Spleen (tissue), 11 donors: ENCODE data around the gene PNCK. TPM values are rescaled to one million over a fixed set of nuclear protein-coding genes. Genes with fewer than 3 reads are reported as not detected.

Experiments used
- DNase-seq: peaks from one replicate; pipeline ENCODE4 v3.0.0-alpha.2; 2020
- H3K27ac ChIP-seq, 8 donors: fragments of 200-600 bp; sonication (generic) in 7 of 8; 1 replicate in 4 of 8; 2 replicates in 4 of 8; pipeline versions ENCODE4 v1.5.0 to v1.8.0; 2016 to 2021; ENCODE audit warnings: inconsistent platforms in 4 of 8, mild to moderate bottlenecking in 4 of 8, moderate library complexity in 1 of 8
- H3K27me3 ChIP-seq, 7 donors: fragments of 200-600 bp; sonication (generic) in 6 of 7; replicated peaks in 1 of 7; 1 replicate in 4 of 7; 2 replicates in 3 of 7; pipeline versions ENCODE4 v1.5.0 to v1.8.0; 2016 to 2021; ENCODE audit warnings: inconsistent platforms in 3 of 7, mild to moderate bottlenecking in 1 of 7
- H3K36me3 ChIP-seq, 6 donors: fragments of 200-600 bp; sonication (generic) in 5 of 6; 1 replicate in 4 of 6; 2 replicates in 2 of 6; pipeline versions ENCODE4 v1.5.0 to v1.8.0; 2016 to 2021; ENCODE audit warnings: inconsistent platforms in 2 of 6
- H3K4me1 ChIP-seq, 6 donors: fragments of 200-600 bp; sonication (generic) in 5 of 6; 1 replicate in 3 of 6; 2 replicates in 3 of 6; pipeline versions ENCODE4 v1.5.0 to v1.8.0; 2016 to 2021; ENCODE audit warnings: inconsistent platforms in 3 of 6
- H3K4me3 ChIP-seq, 8 donors: fragments of 200-600 bp; sonication (generic) in 7 of 8; 1 replicate in 4 of 8; 2 replicates in 4 of 8; pipeline versions ENCODE4 v1.5.0 to v1.8.0; 2016 to 2021; ENCODE audit warnings: inconsistent platforms in 4 of 8, mild to moderate bottlenecking in 4 of 8, moderate library complexity in 2 of 8
- H3K9me3 ChIP-seq, 8 donors: fragments of 200-600 bp; sonication (generic) in 7 of 8; 1 replicate in 4 of 8; 2 replicates in 4 of 8; pipeline versions ENCODE4 v1.5.0 to v1.8.0; 2016 to 2021; ENCODE audit warnings: inconsistent platforms in 4 of 8
- POLR2A ChIP-seq, 3 donors: fragments of 450-650 bp; IDR thresholded peaks; one replicate each; pipeline ENCODE4 v1.5.1; 2017; ENCODE audit warnings: antibody characterized with exemption in 3 of 3, mild to moderate bottlenecking in 1 of 3
- POLR2AphosphoS5 ChIP-seq, 3 donors: sonication (generic); formaldehyde crosslinking; IDR thresholded peaks; one replicate each; pipeline ENCODE4 v1.5.1; 2017; ENCODE audit warnings: antibody characterized with exemption in 3 of 3
- WGBS, 5 donors: extraction: QIAGEN DNeasy Blood & Tissue Kit in 3 of 5; methylation state at CpG; one replicate each; pipeline versions ENCODE4 v1.1.5 to v1.1.7; 2013 to 2018; 5-methylcytosine and 5-hydroxymethylcytosine counted together
- intact Hi-C: fragments of 100-400 bp; cut with DNase I; formaldehyde crosslinking; loops from one replicate; pipeline ENCODE4 v1.15.0; 2023; ENCODE audit warnings: low total_unique reads
- polyA plus RNA-seq, 3 donors: library from polyadenylated mRNA; stranded (reverse); fragments of 200-250 nt; gene quantifications; one replicate each; pipeline ENCODE4 v1.2.1, GENCODE V29; 2013
- total RNA-seq, 7 donors: library from RNA; depleted of rRNA in 3 of 7; stranded (reverse); fragments of >200 nt in 3 of 7; fragmentation: NEBNext Ultra II Directional in 4 of 7; extraction: Animal tissue kit (Norgen Biotek cat#: 25700) in 4 of 7; gene quantifications; one replicate each; pipeline versions ENCODE4 v1.1.0 to v1.2.1, GENCODE V29; 2016 to 2021
- TF ChIP-seq, protein P1 (sequence below), 11 experiments: fragments of 200-600 bp in 7 of 11; fragments of 450-650 bp in 4 of 11; sonication (generic) in 4 of 11; IDR thresholded peaks in 8 of 11; conservative IDR thresholded peaks in 3 of 11; 1 replicate in 7 of 11; 2 replicates in 4 of 11; pipeline versions ENCODE4 v1.4.0 to v1.8.0; 2016 to 2021; ENCODE audit warnings: antibody characterized with exemption in 11 of 11, inconsistent platforms in 4 of 11, mild to moderate bottlenecking in 1 of 11
- donor health status: healthy with polysubstance abuse.
- donor health status: DM: no; HTN: no; CAD: no; lungs with moderate emphysema.
- donor health status: DM: no; HTN: no; CAD: no.
- donor health status: Bipolar disorder and iron deficiency.
- donor health status: healthy.
- donor health status: DM: no; HTN: no; CAD: no.
- donor health status: DM: yes; HTN: yes; CAD: no.

The PNCK gene
- total and polyA plus RNA-seq, 10 donors: 0.18 to 1.2 (median 0.54) TPM; not detected in 4

DNA sequence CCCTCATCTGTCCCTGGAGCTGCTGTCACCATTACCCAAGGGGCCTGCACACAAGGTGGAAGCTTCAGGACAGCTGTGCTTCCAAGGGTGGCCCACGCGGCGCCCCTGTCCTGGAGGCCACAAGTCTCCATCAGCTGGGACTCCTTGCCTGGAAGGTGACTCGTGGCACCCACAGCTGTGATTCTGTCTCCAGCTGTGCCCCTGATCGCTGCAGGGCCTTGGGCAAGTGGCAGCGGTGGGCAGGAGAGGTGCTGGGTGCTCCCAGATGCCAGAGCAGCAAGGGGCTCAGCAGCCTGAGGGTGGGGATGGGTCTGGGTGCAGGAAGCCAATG lies 35.6 kb downstream of the PNCK start:
- intact Hi-C loops: no loop called here
- TF ChIP-seq, protein P1, sequence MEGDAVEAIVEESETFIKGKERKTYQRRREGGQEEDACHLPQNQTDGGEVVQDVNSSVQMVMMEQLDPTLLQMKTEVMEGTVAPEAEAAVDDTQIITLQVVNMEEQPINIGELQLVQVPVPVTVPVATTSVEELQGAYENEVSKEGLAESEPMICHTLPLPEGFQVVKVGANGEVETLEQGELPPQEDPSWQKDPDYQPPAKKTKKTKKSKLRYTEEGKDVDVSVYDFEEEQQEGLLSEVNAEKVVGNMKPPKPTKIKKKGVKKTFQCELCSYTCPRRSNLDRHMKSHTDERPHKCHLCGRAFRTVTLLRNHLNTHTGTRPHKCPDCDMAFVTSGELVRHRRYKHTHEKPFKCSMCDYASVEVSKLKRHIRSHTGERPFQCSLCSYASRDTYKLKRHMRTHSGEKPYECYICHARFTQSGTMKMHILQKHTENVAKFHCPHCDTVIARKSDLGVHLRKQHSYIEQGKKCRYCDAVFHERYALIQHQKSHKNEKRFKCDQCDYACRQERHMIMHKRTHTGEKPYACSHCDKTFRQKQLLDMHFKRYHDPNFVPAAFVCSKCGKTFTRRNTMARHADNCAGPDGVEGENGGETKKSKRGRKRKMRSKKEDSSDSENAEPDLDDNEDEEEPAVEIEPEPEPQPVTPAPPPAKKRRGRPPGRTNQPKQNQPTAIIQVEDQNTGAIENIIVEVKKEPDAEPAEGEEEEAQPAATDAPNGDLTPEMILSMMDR (IDR thresholded peaks at IDR 0.05 in 8 of 11, conservative IDR thresholded peaks at IDR 0.05 in 3 of 11): no peak
- TF ChIP-seq POLR2A (IDR thresholded peaks at IDR 0.05) (no peak), POLR2AphosphoS5 (IDR thresholded peaks at IDR 0.05) (no peak)

DNA sequence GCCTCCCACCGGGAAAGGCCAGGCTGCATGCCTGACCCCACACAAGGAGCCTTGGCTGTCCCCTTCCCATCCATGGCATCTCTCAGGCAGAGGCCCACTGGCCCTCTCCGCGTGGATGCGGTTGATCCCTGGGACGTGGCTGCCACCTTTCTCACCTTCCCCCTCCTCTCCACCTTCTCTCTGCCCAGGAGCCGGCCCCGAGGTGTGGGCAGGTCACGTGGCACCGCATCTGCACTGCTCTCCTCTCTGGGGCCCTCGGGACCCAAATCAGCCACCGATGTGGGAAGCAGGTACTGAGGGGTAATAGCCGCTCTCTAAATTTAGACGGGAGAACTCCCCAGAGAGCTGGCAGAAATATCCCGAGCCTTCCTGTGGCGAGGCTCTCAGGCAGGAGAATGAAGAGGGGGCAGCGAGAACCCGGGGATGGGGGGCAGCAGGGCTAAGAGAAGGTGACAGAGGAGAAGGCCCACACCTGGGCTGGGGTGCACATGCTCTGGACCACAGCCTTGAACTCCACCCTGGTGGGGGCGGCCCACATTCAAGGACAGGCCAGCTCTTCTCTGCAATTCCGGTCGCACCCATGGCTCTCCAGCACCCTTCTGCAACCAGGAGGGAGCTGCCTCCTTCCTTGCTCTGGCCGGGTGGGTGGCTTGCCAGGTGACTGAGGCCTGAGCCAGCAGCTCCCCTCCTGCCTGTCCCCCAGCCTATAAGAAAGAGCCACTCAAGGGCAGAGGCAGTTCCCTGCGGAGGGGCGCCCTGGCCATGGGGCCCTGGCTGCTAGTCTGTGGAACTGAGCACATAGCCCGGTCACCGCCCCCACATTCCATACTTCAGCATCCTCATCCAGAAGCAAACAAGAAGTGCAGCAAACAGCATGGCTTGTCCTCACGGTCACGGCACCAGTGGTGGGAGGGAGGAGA lies 36.2 kb downstream of the PNCK start:
- intact Hi-C loops: no loop called here
- WGBS, 5 donors: 78 to 94% (median 83%) methylated on average over 10 to 27 of the region's 27 CpGs
- peaks cover 0 to 32% (median 16%) of the 10 kb centered on the region in 7 donors for H3K27me3 ChIP-seq

More for the DNA sequence above, 35.6 kb downstream of the PNCK start:
- Histone ChIP-seq H3K4me3 (no peak overlapping the region), H3K4me1 (peaks cover 0 to 23% (median 16%) of the 10 kb centered on the region in 6 donors), H3K9me3 (no peaks in the 10 kb centered on the region), H3K27me3 (peaks cover 0 to 38% (median 22%) of the 10 kb centered on the region in 7 donors), H3K36me3 (no peaks in the 10 kb centered on the region), H3K27ac (no peak overlapping the region)
- 79 to 91% (median 90%) methylated on average over 6 of the region's 6 CpGs; no CpG with 5 or more reads in 2 of the 5 donors for WGBS, 5 donors
- peak; percentile 64 for DNase-seq

DNA sequence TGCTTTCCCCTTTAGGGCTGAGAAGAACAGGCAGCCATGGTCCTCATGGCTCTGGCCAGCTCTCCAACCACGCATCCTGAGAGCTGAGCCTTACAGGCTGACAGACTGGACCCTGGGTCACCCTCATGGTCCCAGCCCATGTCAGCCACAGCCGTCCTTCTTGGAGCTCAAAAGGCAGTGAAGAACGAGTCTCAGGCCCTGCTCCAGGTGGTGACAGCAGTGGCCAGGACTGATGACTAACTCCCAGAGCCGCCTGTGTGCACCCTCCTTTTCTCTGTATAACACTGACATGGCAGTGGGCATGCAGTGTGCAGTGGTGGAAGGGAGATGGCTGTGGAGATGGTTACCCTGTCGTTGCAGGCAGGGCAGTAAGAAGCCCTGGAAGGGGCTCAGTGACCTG lies 36.9 kb downstream of the PNCK start:
- H3K4me3 ChIP-seq: no peak overlapping the region
- peaks cover 0 to 3% (median 0%) of the 10 kb centered on the region in 8 donors for H3K9me3 ChIP-seq
- H3K4me1 ChIP-seq: peaks cover 0 to 10% (median 3%) of the 10 kb centered on the region in 6 donors
- intact Hi-C loops: no loop called here
- H3K27ac ChIP-seq: no peak overlapping the region
- peaks cover 0 to 25% (median 9%) of the 10 kb centered on the region in 7 donors for H3K27me3 ChIP-seq
- WGBS, 5 donors: 60 to 92% (median 73%) methylated on average over 2 to 5 of the region's 5 CpGs
- peak; percentile 56 for DNase-seq
- no peaks in the 10 kb centered on the region for H3K36me3 ChIP-seq
- TF ChIP-seq, protein P1 (IDR thresholded peaks at IDR 0.05 in 8 of 11, conservative IDR thresholded peaks at IDR 0.05 in 3 of 11): no peak
- TF ChIP-seq POLR2A (IDR thresholded peaks at IDR 0.05) (no peak), POLR2AphosphoS5 (IDR thresholded peaks at IDR 0.05) (no peak)

More for the DNA sequence above, 36.2 kb downstream of the PNCK start:
- no peak overlapping the region for H3K4me3 ChIP-seq
- no peak overlapping the region for H3K27ac ChIP-seq
- peak; percentile 73 for DNase-seq
- H3K9me3 ChIP-seq: no peaks in the 10 kb centered on the region
- H3K36me3 ChIP-seq: no peaks in the 10 kb centered on the region
- peaks cover 0 to 17% (median 9%) of the 10 kb centered on the region in 6 donors for H3K4me1 ChIP-seq
- TF ChIP-seq, protein P1 (IDR thresholded peaks at IDR 0.05 in 8 of 11, conservative IDR thresholded peaks at IDR 0.05 in 3 of 11): no peak
- no peak for TF ChIP-seq POLR2A (IDR thresholded peaks at IDR 0.05)
- TF ChIP-seq POLR2AphosphoS5 (IDR thresholded peaks at IDR 0.05): no peak
